Lower lobe of right lung (tissue), 2 donors: ENCODE measurements around the gene CPXM2. TPM values are rescaled to one million over a fixed set of nuclear protein-coding genes. Genes with fewer than 3 reads are reported as not detected.

Source experiments
- ATAC-seq, 2 donors: fragments of 200-7000 bp; cut with Tn5 transposase; one replicate each; pipeline ENCODE4 v1.9.1; 2020 to 2022; ENCODE audit warnings: mild to moderate bottlenecking in 2 of 2, moderate library complexity in 2 of 2
- DNase-seq: peaks from one replicate; pipeline ENCODE4 v3.0.0-alpha.2; 2020
- H3K27ac ChIP-seq: fragments of 200-600 bp; one replicate; pipeline ENCODE4 v1.8.0; 2022
- H3K27me3 ChIP-seq: fragments of 200-600 bp; one replicate; pipeline ENCODE4 v1.8.0; 2022; ENCODE audit warnings: low read depth
- H3K36me3 ChIP-seq: fragments of 200-600 bp; one replicate; pipeline ENCODE4 v1.8.0; 2022; ENCODE audit warnings: mild to moderate bottlenecking
- H3K4me1 ChIP-seq: fragments of 200-600 bp; one replicate; pipeline ENCODE4 v1.8.0; 2022
- H3K4me3 ChIP-seq: fragments of 200-600 bp; one replicate; pipeline ENCODE4 v1.8.0; 2022; ENCODE audit warnings: mild to moderate bottlenecking
- H3K9me3 ChIP-seq: fragments of 200-600 bp; one replicate; pipeline ENCODE4 v1.8.0; 2022
- intact Hi-C: fragments of 100-400 bp; cut with DNase I; formaldehyde crosslinking; loops from one replicate; pipeline ENCODE4 v1.11.0; 2022
- total RNA-seq: library from RNA; stranded (reverse); fragmentation: NEBNext Ultra II Directional; extraction: Animal tissue kit (Norgen Biotek cat#: 25700); gene quantifications from one replicate; pipeline ENCODE4 v1.2.1, GENCODE V29; 2021
- TF ChIP-seq, protein P1 (sequence below): fragments of 200-600 bp; IDR thresholded peaks from one replicate; pipeline ENCODE4 v1.8.0; 2022; ENCODE audit warnings: antibody characterized with exemption, mild to moderate bottlenecking
- donor health status: DM: no; HTN: yes; CAD: no; lungs with severe emphysema.

CPXM2 gene
- total RNA-seq, 1 donor from 2014 or later: 6.3 TPM

DNA sequence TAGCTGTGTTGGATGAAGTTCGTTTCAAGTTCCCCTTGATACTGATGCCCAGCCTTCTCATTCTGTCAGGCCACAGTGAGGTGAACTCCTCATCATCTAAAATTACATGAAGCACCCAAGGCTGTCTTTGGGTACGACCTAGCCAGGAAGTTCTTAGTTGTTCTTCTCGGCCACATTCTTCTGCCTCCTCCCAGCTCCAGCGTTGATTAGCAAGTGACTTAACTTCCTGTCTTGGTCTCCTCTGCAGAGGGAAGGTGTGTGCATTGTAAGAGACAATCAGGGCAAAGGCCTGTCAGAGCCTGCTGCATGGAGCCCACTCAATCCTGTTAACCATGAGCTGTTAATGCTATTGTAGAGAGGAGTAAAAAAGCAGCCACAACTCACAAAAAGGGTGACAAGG, 43.2 kb upstream of the CPXM2 start:
- Histone ChIP-seq H3K4me1 (no peaks in the 10 kb centered on the region), H3K27ac (no peak overlapping the region), H3K9me3 (no peaks in the 10 kb centered on the region), H3K27me3 (no peaks in the 10 kb centered on the region), H3K36me3 (no peaks in the 10 kb centered on the region), H3K4me3 (no peak overlapping the region)
- intact Hi-C loops: no loop called here
- TF ChIP-seq, protein P1, sequence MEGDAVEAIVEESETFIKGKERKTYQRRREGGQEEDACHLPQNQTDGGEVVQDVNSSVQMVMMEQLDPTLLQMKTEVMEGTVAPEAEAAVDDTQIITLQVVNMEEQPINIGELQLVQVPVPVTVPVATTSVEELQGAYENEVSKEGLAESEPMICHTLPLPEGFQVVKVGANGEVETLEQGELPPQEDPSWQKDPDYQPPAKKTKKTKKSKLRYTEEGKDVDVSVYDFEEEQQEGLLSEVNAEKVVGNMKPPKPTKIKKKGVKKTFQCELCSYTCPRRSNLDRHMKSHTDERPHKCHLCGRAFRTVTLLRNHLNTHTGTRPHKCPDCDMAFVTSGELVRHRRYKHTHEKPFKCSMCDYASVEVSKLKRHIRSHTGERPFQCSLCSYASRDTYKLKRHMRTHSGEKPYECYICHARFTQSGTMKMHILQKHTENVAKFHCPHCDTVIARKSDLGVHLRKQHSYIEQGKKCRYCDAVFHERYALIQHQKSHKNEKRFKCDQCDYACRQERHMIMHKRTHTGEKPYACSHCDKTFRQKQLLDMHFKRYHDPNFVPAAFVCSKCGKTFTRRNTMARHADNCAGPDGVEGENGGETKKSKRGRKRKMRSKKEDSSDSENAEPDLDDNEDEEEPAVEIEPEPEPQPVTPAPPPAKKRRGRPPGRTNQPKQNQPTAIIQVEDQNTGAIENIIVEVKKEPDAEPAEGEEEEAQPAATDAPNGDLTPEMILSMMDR: no peak
- no peak for DNase-seq
- no peak for ATAC-seq

DNA sequence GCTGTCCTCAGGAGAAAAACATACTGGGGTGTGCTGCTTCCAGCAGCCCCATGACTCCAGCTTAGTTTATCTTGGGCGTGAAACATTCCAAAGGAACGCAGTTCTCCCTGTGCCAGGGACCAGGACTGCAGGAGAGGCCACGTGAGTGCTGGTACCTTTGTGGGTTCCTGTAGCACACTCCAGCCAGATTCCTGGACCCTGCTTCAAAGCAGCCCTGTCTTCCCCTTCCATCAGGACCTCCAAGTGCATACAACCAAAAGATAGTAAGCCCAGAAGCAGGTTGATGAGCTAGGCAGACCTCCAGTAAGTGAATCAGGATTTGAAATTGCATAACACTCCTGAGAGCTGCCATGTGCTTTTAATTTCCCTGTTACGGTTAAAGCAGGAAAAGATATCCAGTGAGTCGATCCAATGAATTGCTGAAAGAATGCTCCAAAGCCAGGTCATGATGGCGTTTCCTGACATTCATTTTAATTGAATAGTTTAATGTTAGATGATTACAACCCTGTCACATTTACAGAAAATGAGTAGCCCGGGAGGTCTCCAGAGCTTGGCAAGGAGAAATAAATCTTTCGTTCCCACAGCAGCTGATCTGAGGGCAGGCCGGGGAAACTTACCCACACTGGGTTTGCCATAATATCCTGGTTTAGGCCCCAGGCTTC, 38.9 kb upstream of the CPXM2 start:
- DNase-seq (no peak), ATAC-seq (no peak)
- TF ChIP-seq, protein P1: no peak
- H3K4me1 ChIP-seq: no peaks in the 10 kb centered on the region
- H3K27me3 ChIP-seq: peaks cover 4% of the 10 kb centered on the region
- no peak overlapping the region for H3K27ac ChIP-seq
- intact Hi-C loops: no loop called here
- H3K36me3 ChIP-seq: no peaks in the 10 kb centered on the region
- H3K4me3 ChIP-seq: no peak overlapping the region
- no peaks in the 10 kb centered on the region for H3K9me3 ChIP-seq

DNA sequence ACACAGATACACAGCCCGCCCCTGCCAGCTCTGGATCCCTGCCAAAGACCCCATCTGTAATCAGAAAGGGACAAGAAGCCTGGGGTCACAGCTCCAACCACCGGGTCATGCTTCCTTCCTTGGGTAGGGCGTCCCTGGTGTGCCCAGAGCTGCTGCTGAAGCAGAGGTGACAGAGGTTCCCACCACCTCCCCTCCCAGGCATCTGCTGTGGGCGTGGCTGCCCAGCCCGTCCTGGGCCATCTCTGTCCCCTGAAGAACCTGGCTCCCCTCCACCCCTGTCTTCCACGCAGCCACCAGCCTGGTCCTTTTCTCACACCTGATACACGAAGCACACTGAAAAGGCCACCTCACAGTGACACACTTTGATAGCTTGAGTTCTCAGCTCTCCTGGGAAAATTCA, 38.2 kb upstream of the CPXM2 start:
- DNase-seq: no peak
- intact Hi-C loops: no loop called here
- H3K4me3 ChIP-seq: no peak overlapping the region
- ATAC-seq: no peak
- no peak overlapping the region for H3K27ac ChIP-seq
- no peaks in the 10 kb centered on the region for H3K36me3 ChIP-seq
- no peaks in the 10 kb centered on the region for H3K9me3 ChIP-seq
- no peaks in the 10 kb centered on the region for H3K4me1 ChIP-seq
- TF ChIP-seq, protein P1: no peak
- H3K27me3 ChIP-seq: peaks cover 4% of the 10 kb centered on the region

DNA sequence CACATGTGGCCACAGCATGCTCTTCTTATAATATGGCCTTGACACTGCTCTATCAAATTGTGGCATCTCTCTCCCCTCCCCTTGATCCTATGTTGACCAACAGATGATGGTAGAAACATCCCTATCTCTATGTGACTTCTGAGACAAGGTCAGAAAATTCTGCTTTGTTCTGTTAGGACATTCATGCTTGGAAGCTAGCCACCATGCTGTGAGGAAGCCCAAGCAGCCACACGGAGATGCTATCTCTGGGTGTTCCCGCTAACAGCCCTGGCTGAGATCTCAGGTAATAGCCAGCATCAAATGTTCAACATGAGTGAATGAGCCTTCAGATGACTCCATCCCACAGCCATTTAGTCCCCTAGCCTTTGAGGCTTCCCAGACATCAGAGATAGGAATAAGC, 36.8 kb upstream of the CPXM2 start:
- no peaks in the 10 kb centered on the region for H3K36me3 ChIP-seq
- H3K4me3 ChIP-seq: no peak overlapping the region
- H3K27me3 ChIP-seq: peaks cover 4% of the 10 kb centered on the region
- ATAC-seq (no peak), DNase-seq (no peak)
- H3K27ac ChIP-seq: no peak overlapping the region
- TF ChIP-seq, protein P1: no peak
- H3K4me1 ChIP-seq: no peaks in the 10 kb centered on the region
- no peaks in the 10 kb centered on the region for H3K9me3 ChIP-seq
- intact Hi-C loops: no loop called here

DNA sequence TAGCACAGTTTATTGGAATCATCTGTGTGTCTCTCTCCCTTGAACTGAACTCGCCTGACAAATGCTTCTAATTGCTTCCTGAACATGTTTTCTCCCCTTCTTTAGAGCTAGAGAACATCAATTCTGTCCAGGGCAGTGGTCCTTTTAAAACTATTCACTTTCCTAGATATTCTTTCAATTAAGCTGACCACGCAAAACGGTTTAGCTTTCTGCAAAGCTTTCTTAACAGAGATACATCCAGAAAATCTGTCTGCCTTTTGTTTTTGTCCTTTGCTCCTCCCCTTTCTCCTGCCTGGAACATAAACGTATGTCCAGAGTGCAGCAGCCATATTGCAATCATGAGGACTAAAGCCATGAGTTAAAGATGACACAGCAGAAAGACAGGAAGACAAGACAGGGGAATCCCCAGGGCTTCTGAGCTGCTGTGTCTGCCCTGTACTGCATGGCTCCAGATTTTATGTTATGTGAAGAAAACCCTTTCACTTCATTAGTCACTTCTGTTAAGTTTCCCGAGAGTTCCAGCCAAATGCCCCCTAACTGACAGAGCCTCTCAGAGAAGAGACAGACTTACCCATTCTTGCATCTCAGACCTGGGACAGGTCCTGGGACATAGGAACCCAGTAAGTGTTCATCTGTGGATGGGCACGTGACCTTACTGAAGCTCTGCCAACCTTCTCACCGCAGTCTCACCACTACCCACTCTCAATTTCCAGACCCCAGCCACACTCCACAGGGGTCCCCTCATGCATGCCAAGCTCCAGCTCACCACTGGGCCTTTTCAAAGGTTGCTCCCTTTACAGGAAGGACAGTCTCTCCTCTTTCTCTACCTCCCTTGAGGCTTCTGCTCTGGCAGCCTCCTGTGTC, 35.0 kb upstream of the CPXM2 start:
- H3K27me3 ChIP-seq: peaks cover 4% of the 10 kb centered on the region
- no peak overlapping the region for H3K27ac ChIP-seq
- no peaks in the 10 kb centered on the region for H3K9me3 ChIP-seq
- DNase-seq: no peak
- H3K4me1 ChIP-seq: no peaks in the 10 kb centered on the region
- H3K36me3 ChIP-seq: no peaks in the 10 kb centered on the region
- TF ChIP-seq, protein P1: no peak
- no peak overlapping the region for H3K4me3 ChIP-seq
- ATAC-seq: no peak
- intact Hi-C loops: no loop called here
